GM12878 (cell line): ENCODE results near the gene ZNF2. TPM values are rescaled to one million over a fixed set of nuclear protein-coding genes. Genes with fewer than 3 reads are reported as not detected.
A peak's percentile ranks its signal among the peaks of the same experiment; 100 is the strongest.

Experiments used
- CBFB ChIP-seq: IDR thresholded peaks from 2 replicates; pipeline ENCODE4 v1.6.1; 2016; ENCODE audit warnings: antibody characterized with exemption, low read depth
- CHD2 ChIP-seq: IDR thresholded peaks from 2 replicates; pipeline ENCODE4 v1.6.1; 2011; ENCODE audit warnings: low read depth, low read length, improper control_type of control experiment, borderline replicate concordance
- CREM ChIP-seq: IDR thresholded peaks from 2 replicates; pipeline ENCODE4 v1.6.1; 2014; ENCODE audit warnings: antibody characterized with exemption, low read depth
- EGR1 ChIP-seq, 2 experiments: IDR thresholded peaks; 1 replicate in 1 of 2; 2 replicates in 1 of 2; pipeline ENCODE4 v1.6.1; 2011 to 2012; ENCODE audit warnings: low read depth in 2 of 2, low read length in 2 of 2, borderline replicate concordance in 1 of 2, mild to moderate bottlenecking in 1 of 2, moderate library complexity in 1 of 2
- FOXK2 ChIP-seq: fragments of 450-650 bp; IDR thresholded peaks from 2 replicates; pipeline ENCODE4 v1.6.1; 2017; ENCODE audit warnings: mild to moderate bottlenecking, moderate library complexity
- HCFC1 ChIP-seq: fragments of 150-350 bp; IDR thresholded peaks from 2 replicates; pipeline ENCODE4 v1.6.1; 2014; ENCODE audit warnings: low read length
- JUND ChIP-seq: IDR thresholded peaks from 2 replicates; pipeline ENCODE4 v1.6.1; 2012; ENCODE audit warnings: low read depth, mild to moderate bottlenecking, low read length, improper control_type of control experiment, moderate library complexity
- MEF2B ChIP-seq: fragments of 450-650 bp; IDR thresholded peaks from 2 replicates; pipeline ENCODE4 v1.6.1; 2018; ENCODE audit warnings: mild to moderate bottlenecking, moderate library complexity; ENCODE audit not compliant: partially characterized antibody, poor library complexity, severe bottlenecking
- MXI1 ChIP-seq: fragments of 150-350 bp; IDR thresholded peaks from 2 replicates; pipeline ENCODE4 v1.6.1; 2011; ENCODE audit warnings: low read depth, mild to moderate bottlenecking, inconsistent platforms, low read length, improper control_type of control experiment
- NBN ChIP-seq: fragments of 450-650 bp; IDR thresholded peaks from 2 replicates; pipeline ENCODE4 v1.6.1; 2016
- NR2C2 ChIP-seq: IDR thresholded peaks from 2 replicates; pipeline ENCODE4 v1.6.1; 2011; ENCODE audit warnings: borderline replicate concordance, low read depth; ENCODE audit not compliant: control insufficient read depth, insufficient read length
- NRF1 ChIP-seq: conservative IDR thresholded peaks from 2 replicates; pipeline ENCODE4 v1.6.1; 2011; ENCODE audit warnings: mild to moderate bottlenecking, low read depth, low read length, improper control_type of control experiment
- RAD21 ChIP-seq: IDR thresholded peaks from 2 replicates; pipeline ENCODE4 v1.6.1; 2011; ENCODE audit warnings: mild to moderate bottlenecking, low read depth, low read length, moderate library complexity; ENCODE audit not compliant: insufficient read depth
- RAD51 ChIP-seq: fragments of 450-650 bp; IDR thresholded peaks from 2 replicates; pipeline ENCODE4 v1.6.1; 2016; ENCODE audit warnings: moderate library complexity, mild to moderate bottlenecking, inconsistent platforms
- RUNX3 ChIP-seq: IDR thresholded peaks from 2 replicates; pipeline ENCODE4 v1.6.1; 2012; ENCODE audit warnings: low read length, inconsistent platforms
- SMAD1 ChIP-seq: fragments of 450-650 bp; IDR thresholded peaks from 2 replicates; pipeline ENCODE4 v1.6.1; 2018; ENCODE audit warnings: mild to moderate bottlenecking, low read depth; ENCODE audit not compliant: partially characterized antibody
- SMAD5 ChIP-seq: IDR thresholded peaks from 2 replicates; pipeline ENCODE4 v1.6.1; 2016; ENCODE audit warnings: antibody characterized with exemption, low read depth
- SMC3 ChIP-seq: IDR thresholded peaks from 2 replicates; pipeline ENCODE4 v1.6.1; 2011; ENCODE audit warnings: low read length, improper control_type of control experiment, borderline replicate concordance
- SUZ12 ChIP-seq: fragments of 200-600 bp; sonication (generic); IDR thresholded peaks from one replicate; pipeline ENCODE4 v1.6.1; 2018; ENCODE audit warnings: antibody characterized with exemption, mild to moderate bottlenecking; ENCODE audit not compliant: unreplicated experiment
- WRNIP1 ChIP-seq: IDR thresholded peaks from 2 replicates; pipeline ENCODE4 v1.6.1; 2011; ENCODE audit warnings: low read depth, low read length, improper control_type of control experiment, borderline replicate concordance
- ZNF217 ChIP-seq: fragments of 450-650 bp; IDR thresholded peaks from 2 replicates; pipeline ENCODE4 v1.6.1; 2017; ENCODE audit warnings: antibody characterized with exemption, mild to moderate bottlenecking
- ZNF274 ChIP-seq: IDR thresholded peaks from one replicate; pipeline ENCODE4 v1.8.0; 2011; ENCODE audit not compliant: insufficient read length, insufficient read depth
- polyA plus RNA-seq, 11 experiments: library from polyadenylated mRNA; depleted of rRNA in 4 of 11; unstranded in 6 of 11; stranded (reverse) in 5 of 11; fragments of >200 nt; fragmentation: Nextera tagmentation in 4 of 11; fragmentation: Illumina TruSeq in 1 of 11; extraction: Ambion mirVana in 4 of 11; extraction: Trizol in 1 of 11; gene quantifications; 1 replicate in 1 of 11; 2 replicates in 10 of 11; pipeline versions ENCODE4 v1.2.1 to v1.2.3, GENCODE V29; 2011 to 2016; ENCODE audit warnings: inconsistent platforms in 2 of 11, missing spikeins in 2 of 11, low read depth in 1 of 11
- total RNA-seq, 4 experiments: library from RNA; depleted of rRNA in 3 of 4; stranded (reverse); fragments of >200 nt in 3 of 4; fragmentation: Illumina TruSeq in 1 of 4; extraction: Trizol in 1 of 4; gene quantifications; 2 replicates each; pipeline versions ENCODE4 v1.2.1 to v1.2.3, GENCODE V29; 2013 to 2021
- TF ChIP-seq, protein P1 (sequence below): fragments of 450-650 bp; formaldehyde crosslinking; IDR thresholded peaks from 2 replicates; pipeline ENCODE4 v1.5.0; 2022; ENCODE audit warnings: mild to moderate bottlenecking, missing genetic modification characterization
- TF ChIP-seq, protein P2 (sequence below): IDR thresholded peaks from 2 replicates; pipeline ENCODE4 v1.6.1; 2012; ENCODE audit warnings: low read depth, low read length, improper control_type of control experiment
- TF ChIP-seq, protein P3 (sequence below): IDR thresholded peaks from 2 replicates; pipeline ENCODE4 v1.6.1; 2012; ENCODE audit warnings: low read depth, low read length, improper control_type of control experiment

The ZNF2 gene
- total and polyA plus RNA-seq, 10 of the 15 experiments (the other 5 are each of a cell fraction or from before 2014, with no cell fraction given) = 2.4 to 5.1 (median 3.5) TPM

DNA sequence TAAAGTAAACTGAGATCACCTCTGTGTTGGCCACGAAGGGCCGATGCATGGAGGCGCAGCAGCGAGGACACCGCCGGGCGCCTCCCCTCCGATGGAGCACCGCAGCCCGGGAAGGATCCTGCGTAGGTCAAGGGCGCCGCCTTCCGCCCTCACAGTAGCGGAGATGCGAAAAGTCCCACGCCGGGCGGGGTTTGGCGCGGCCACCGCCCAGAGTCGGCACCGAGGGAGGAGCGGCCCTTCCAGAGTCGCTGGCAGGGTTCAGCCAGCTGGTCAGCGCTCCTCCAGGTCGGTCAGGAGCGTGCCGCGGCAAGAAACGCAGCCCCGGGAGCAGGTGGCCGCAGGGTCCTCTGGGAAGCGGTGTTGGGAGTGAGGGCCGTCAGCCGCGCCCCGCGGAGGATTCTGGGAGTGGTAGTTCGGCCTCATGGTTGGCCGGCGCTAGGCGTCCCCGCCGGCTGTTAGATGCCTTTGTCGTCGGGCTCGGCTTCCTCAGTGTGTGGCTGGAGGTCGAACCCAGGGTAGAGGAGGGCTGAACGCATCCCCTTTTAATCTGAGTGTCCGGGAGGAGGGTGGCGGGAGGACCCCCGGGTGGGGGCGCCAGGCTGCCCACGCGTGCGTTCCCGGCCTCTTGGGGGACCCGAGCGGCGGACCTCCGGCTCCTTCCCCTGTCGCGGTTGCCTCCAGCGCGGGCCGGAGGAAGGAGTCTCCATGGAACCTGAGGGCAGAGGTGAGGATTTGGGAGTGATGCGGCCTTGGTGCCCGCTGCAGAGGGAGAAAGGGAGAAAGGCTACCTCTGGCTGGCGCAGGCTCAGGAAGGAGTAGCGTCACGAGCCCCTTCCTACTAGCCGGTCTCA, 41.7 kb downstream of the ZNF2 start, which contains the start of gene ZNF892 (continued):
- TF ChIP-seq, protein P1, sequence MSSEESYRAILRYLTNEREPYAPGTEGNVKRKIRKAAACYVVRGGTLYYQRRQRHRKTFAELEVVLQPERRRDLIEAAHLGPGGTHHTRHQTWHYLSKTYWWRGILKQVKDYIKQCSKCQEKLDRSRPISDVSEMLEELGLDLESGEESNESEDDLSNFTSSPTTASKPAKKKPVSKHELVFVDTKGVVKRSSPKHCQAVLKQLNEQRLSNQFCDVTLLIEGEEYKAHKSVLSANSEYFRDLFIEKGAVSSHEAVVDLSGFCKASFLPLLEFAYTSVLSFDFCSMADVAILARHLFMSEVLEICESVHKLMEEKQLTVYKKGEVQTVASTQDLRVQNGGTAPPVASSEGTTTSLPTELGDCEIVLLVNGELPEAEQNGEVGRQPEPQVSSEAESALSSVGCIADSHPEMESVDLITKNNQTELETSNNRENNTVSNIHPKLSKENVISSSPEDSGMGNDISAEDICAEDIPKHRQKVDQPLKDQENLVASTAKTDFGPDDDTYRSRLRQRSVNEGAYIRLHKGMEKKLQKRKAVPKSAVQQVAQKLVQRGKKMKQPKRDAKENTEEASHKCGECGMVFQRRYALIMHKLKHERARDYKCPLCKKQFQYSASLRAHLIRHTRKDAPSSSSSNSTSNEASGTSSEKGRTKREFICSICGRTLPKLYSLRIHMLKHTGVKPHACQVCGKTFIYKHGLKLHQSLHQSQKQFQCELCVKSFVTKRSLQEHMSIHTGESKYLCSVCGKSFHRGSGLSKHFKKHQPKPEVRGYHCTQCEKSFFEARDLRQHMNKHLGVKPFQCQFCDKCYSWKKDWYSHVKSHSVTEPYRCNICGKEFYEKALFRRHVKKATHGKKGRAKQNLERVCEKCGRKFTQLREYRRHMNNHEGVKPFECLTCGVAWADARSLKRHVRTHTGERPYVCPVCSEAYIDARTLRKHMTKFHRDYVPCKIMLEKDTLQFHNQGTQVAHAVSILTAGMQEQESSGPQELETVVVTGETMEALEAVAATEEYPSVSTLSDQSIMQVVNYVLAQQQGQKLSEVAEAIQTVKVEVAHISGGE (CRISPR knock-in tag) = no peak
- no peak for TF ChIP-seq RAD51
- peak in 1 of 2 experiments; percentile 30; a peak in 1 of 3 replicates for TF ChIP-seq EGR1 (IDR thresholded peaks at IDR 0.05; ENCODE audit: borderline replicate concordance in 1 of 2, low read depth in 2 of 2, low read length in 2 of 2)
- no peak for TF ChIP-seq NR2C2
- no peak for TF ChIP-seq NRF1
- TF ChIP-seq FOXK2 = no peak
- no peak for TF ChIP-seq ZNF274
- TF ChIP-seq SUZ12 = no peak
- TF ChIP-seq WRNIP1 = no peak
- 0 out of 2 replicates have a peak, but pooled peaks have one; percentile 40 for TF ChIP-seq ZNF217
- TF ChIP-seq, protein P2, sequence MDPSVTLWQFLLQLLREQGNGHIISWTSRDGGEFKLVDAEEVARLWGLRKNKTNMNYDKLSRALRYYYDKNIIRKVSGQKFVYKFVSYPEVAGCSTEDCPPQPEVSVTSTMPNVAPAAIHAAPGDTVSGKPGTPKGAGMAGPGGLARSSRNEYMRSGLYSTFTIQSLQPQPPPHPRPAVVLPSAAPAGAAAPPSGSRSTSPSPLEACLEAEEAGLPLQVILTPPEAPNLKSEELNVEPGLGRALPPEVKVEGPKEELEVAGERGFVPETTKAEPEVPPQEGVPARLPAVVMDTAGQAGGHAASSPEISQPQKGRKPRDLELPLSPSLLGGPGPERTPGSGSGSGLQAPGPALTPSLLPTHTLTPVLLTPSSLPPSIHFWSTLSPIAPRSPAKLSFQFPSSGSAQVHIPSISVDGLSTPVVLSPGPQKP = no peak
- TF ChIP-seq RUNX3 = peak; percentile 31
- no peak for TF ChIP-seq SMAD5
- TF ChIP-seq SMAD1 = no peak
- peak; percentile 18 for TF ChIP-seq MEF2B
- TF ChIP-seq NBN = peak; percentile 78
- TF ChIP-seq MXI1 = peak; percentile 48; the same call in 1 of the 2 replicates
- TF ChIP-seq, protein P3, sequence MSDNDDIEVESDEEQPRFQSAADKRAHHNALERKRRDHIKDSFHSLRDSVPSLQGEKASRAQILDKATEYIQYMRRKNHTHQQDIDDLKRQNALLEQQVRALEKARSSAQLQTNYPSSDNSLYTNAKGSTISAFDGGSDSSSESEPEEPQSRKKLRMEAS = 0 out of 2 replicates have a peak, but pooled peaks have one; percentile 27
- TF ChIP-seq JUND = no peak
- TF ChIP-seq HCFC1 = peak; percentile 86
- peak; percentile 19; the same call in 1 of the 2 replicates for TF ChIP-seq SMC3
- no peak for TF ChIP-seq CBFB
- peak; percentile 57 for TF ChIP-seq RAD21
- TF ChIP-seq CREM = peak; percentile 80; the same call in 1 of the 2 replicates
- TF ChIP-seq CHD2 = peak; percentile 28; the same call in 1 of the 2 replicates
